Caco-2 (cell line): Measurements from ENCODE around the gene ARHGAP15. TPM values are rescaled to one million over a fixed set of nuclear protein-coding genes. Genes with fewer than 3 reads are reported as not detected.

ENCODE experiments used
- BruUV-seq: library from RNA; stranded (reverse); fragments of 400-500 nt; replicated peaks from 2 replicates; lab custom pipeline; 2021; lab: Mats Ljungman, UMichigan
- CTCF ChIA-PET: fragments of 300-600 bp; sonication (Branson Sonifier 250); formaldehyde crosslinking; loops from one replicate; lab custom pipeline; 2022; ENCODE audit warnings: antibody characterized with exemption; lab: Charles Lee
- POLR2A ChIA-PET: fragments of 300-600 bp; sonication (Branson Sonifier 250); formaldehyde crosslinking; loops from one replicate; lab custom pipeline; 2022; ENCODE audit warnings: antibody characterized with exemption; lab: Charles Lee
- DNase-seq, 2 experiments: peaks; one replicate each; pipeline versions ENCODE4 v3.0.0 to v3.0.0-alpha.2; 2020 to 2022
- H3K27me3 ChIP-seq: replicated peaks from 2 replicates; pipeline ENCODE4 v1.6.0; 2011; ENCODE audit warnings: low read length; ENCODE audit not compliant: control insufficient read depth, insufficient read depth
- H3K36me3 ChIP-seq: 2 replicates; pipeline ENCODE4 v1.5.1; 2011; ENCODE audit warnings: low read length; ENCODE audit not compliant: control insufficient read depth, insufficient read depth
- H3K4me1 ChIP-seq: fragments of 250-450 bp; sonication (Bioruptor Pico); 2 replicates; pipeline ENCODE4 v1.5.1; 2020; ENCODE audit warnings: mild to moderate bottlenecking
- H3K4me3 ChIP-seq: 2 replicates; pipeline ENCODE4 v1.5.1; 2011; ENCODE audit warnings: low read depth, mild to moderate bottlenecking, control low read depth, low read length
- H3K9me3 ChIP-seq: fragments of 250-450 bp; sonication (Bioruptor Pico); 2 replicates; pipeline ENCODE4 v1.5.1; 2020; ENCODE audit warnings: mild to moderate bottlenecking, moderate library complexity
- H3K27ac Mint-ChIP-seq: one replicate; pipeline ENCODE4 v1.8.0; 2022; ENCODE audit warnings: mixed read lengths; ENCODE audit not compliant: unreplicated experiment
- H3K27me3 Mint-ChIP-seq: one replicate; pipeline ENCODE4 v1.8.0; 2022; ENCODE audit warnings: mixed read lengths; ENCODE audit not compliant: insufficient read depth, unreplicated experiment
- H3K36me3 Mint-ChIP-seq: one replicate; pipeline ENCODE4 v1.8.0; 2022; ENCODE audit warnings: mild to moderate bottlenecking, mixed read lengths; ENCODE audit not compliant: insufficient read depth, unreplicated experiment
- H3K4me1 Mint-ChIP-seq: one replicate; pipeline ENCODE4 v1.8.0; 2022; ENCODE audit warnings: low read depth, mixed read lengths; ENCODE audit not compliant: unreplicated experiment
- H3K4me3 Mint-ChIP-seq: one replicate; pipeline ENCODE4 v1.8.0; 2022; ENCODE audit warnings: mild to moderate bottlenecking, moderate library complexity, mixed read lengths; ENCODE audit not compliant: unreplicated experiment
- H3K9me3 Mint-ChIP-seq: one replicate; pipeline ENCODE4 v1.8.0; 2022; ENCODE audit warnings: mixed read lengths; ENCODE audit not compliant: unreplicated experiment
- intact Hi-C: fragments of 100-400 bp; cut with micrococcal nuclease; formaldehyde crosslinking; loops from one replicate; pipeline ENCODE4 v1.10.0; 2022; ENCODE audit not compliant: unreplicated experiment
- total RNA-seq: library from RNA; stranded (reverse); gene quantifications from 2 replicates; pipeline ENCODE4 v1.2.3, GENCODE V29; 2022
- TF ChIP-seq, protein P1 (sequence below), 2 experiments: fragments of 200-600 bp in 1 of 2; IDR thresholded peaks; 1 replicate in 1 of 2; 2 replicates in 1 of 2; pipeline versions ENCODE4 v1.5.1 to v1.8.0; 2011 to 2022; ENCODE audit warnings: antibody characterized with exemption in 1 of 2, control low read depth in 1 of 2, inconsistent platforms in 1 of 2, low read depth in 1 of 2, low read length in 1 of 2, mild to moderate bottlenecking in 1 of 2, moderate library complexity in 1 of 2; ENCODE audit not compliant: insufficient read depth in 1 of 2, severe bottlenecking in 1 of 2, unreplicated experiment in 1 of 2

Gene ARHGAP15
- total RNA-seq, 1 experiment from 2014 or later, result not detected

- Histone ChIP-seq H3K36me3 (no peaks in the 10 kb centered on the region), H3K4me3 (no peak overlapping the region), H3K4me1 (no peaks in the 10 kb centered on the region), H3K9me3 (no peaks in the 10 kb centered on the region), H3K27me3 (no peaks in the 10 kb centered on the region)
- Mint-ChIP-seq H3K4me3 (no peak overlapping the region), H3K36me3 (no peaks in the 10 kb centered on the region), H3K27ac (no peak overlapping the region), H3K9me3 (no peaks in the 10 kb centered on the region), H3K27me3 (peaks cover 4% of the 10 kb centered on the region), H3K4me1 (no peaks in the 10 kb centered on the region)
- intact Hi-C loops, result no loop called here
- no peak for DNase-seq
- ChIA-PET CTCF (no interaction called here), POLR2A (no interaction called here)
- TF ChIP-seq, protein P1, sequence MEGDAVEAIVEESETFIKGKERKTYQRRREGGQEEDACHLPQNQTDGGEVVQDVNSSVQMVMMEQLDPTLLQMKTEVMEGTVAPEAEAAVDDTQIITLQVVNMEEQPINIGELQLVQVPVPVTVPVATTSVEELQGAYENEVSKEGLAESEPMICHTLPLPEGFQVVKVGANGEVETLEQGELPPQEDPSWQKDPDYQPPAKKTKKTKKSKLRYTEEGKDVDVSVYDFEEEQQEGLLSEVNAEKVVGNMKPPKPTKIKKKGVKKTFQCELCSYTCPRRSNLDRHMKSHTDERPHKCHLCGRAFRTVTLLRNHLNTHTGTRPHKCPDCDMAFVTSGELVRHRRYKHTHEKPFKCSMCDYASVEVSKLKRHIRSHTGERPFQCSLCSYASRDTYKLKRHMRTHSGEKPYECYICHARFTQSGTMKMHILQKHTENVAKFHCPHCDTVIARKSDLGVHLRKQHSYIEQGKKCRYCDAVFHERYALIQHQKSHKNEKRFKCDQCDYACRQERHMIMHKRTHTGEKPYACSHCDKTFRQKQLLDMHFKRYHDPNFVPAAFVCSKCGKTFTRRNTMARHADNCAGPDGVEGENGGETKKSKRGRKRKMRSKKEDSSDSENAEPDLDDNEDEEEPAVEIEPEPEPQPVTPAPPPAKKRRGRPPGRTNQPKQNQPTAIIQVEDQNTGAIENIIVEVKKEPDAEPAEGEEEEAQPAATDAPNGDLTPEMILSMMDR (IDR thresholded peaks at IDR 0.05; ENCODE audit: insufficient read depth in 1 of 2, low read depth in 1 of 2, low read length in 1 of 2, severe bottlenecking in 1 of 2, unreplicated experiment in 1 of 2), result no peak
- BruUV-seq, result no TSS peak
Measured at GRCh38 chr2:143425896-143426295, 296.7 kb downstream of the ARHGAP15 start.

DNA sequence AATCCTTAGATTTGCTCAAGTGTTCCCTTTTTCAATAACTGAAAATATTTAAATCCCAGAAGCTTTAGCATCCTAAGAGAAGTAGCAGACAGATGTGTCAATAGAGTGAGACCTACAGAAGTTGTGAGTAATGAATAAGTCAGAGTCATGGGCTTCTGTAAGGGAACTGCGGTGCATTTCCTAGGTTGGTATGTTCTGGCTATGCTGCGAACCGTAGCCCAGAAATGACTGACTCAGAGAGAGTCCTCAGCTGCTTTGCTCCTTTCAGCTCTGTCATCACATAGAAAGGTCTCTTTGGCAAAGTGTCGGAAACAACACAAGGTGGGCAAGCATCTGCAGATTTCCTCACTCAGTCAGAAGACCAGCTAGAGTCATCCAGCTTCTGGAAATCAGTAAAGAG, 297.1 kb downstream of the ARHGAP15 start:
- ChIA-PET CTCF (no interaction called here), POLR2A (no interaction called here)
- no peaks in the 10 kb centered on the region for H3K27me3 ChIP-seq
- Mint-ChIP-seq H3K4me1 (no peaks in the 10 kb centered on the region), H3K4me3 (no peak overlapping the region), H3K36me3 (no peaks in the 10 kb centered on the region), H3K27ac (no peak overlapping the region), H3K27me3 (peaks cover 4% of the 10 kb centered on the region), H3K9me3 (no peaks in the 10 kb centered on the region)
- TF ChIP-seq, protein P1 (IDR thresholded peaks at IDR 0.05; ENCODE audit: insufficient read depth in 1 of 2, low read depth in 1 of 2, low read length in 1 of 2, severe bottlenecking in 1 of 2, unreplicated experiment in 1 of 2), result no peak
- intact Hi-C loops, result no loop called here
- no TSS peak for BruUV-seq
- no peaks in the 10 kb centered on the region for H3K4me1 ChIP-seq
- no peaks in the 10 kb centered on the region for H3K9me3 ChIP-seq
- H3K4me3 ChIP-seq, result no peak overlapping the region
- H3K36me3 ChIP-seq, result no peaks in the 10 kb centered on the region
- no peak for DNase-seq

- H3K9me3 Mint-ChIP-seq, result no peaks in the 10 kb centered on the region
- no peaks in the 10 kb centered on the region for H3K9me3 ChIP-seq
- H3K4me3 ChIP-seq, result no peak overlapping the region
- ChIA-PET POLR2A (no interaction called here), CTCF (no interaction called here)
- H3K4me3 Mint-ChIP-seq, result no peak overlapping the region
- no peaks in the 10 kb centered on the region for H3K36me3 ChIP-seq
- no peaks in the 10 kb centered on the region for H3K36me3 Mint-ChIP-seq
- peaks cover 5% of the 10 kb centered on the region for H3K27me3 Mint-ChIP-seq
- no peaks in the 10 kb centered on the region for H3K4me1 ChIP-seq
- no TSS peak for BruUV-seq
- TF ChIP-seq, protein P1 (IDR thresholded peaks at IDR 0.05; ENCODE audit: insufficient read depth in 1 of 2, low read depth in 1 of 2, low read length in 1 of 2, severe bottlenecking in 1 of 2, unreplicated experiment in 1 of 2), result no peak
- no peaks in the 10 kb centered on the region for H3K4me1 Mint-ChIP-seq
- intact Hi-C loops, result no loop called here
- DNase-seq, result no peak
- no peaks in the 10 kb centered on the region for H3K27me3 ChIP-seq
- H3K27ac Mint-ChIP-seq, result no peak overlapping the region
Measured at GRCh38 chr2:143428700-143429099, 299.5 kb downstream of the ARHGAP15 start.
